ENCODE data around the gene AMER3. TPM values are rescaled to one million over a fixed set of nuclear protein-coding genes. Genes with fewer than 3 reads are reported as not detected.
A peak's percentile ranks its signal among the peaks of the same experiment; 100 is the strongest.

Gene AMER3
- total RNA-seq, 1 donor from 2014 or later, result not detected

- no peak for TF ChIP-seq CTCF (conservative IDR thresholded peaks at IDR 0.05; ENCODE audit: low read depth, low read length)
- DNase-seq (ENCODE audit: low read depth), result no peak
- peak overlapping the region; percentile 19 for H3K4me3 ChIP-seq (ENCODE audit: low read depth, low read length)
Observed at GRCh38 chr2:130756053-130756873, 923 bp downstream of the AMER3 start.

GRCh38 chr2:130756874-130757668, 1.7 kb downstream of the AMER3 start:
- no peak for TF ChIP-seq CTCF (conservative IDR thresholded peaks at IDR 0.05; ENCODE audit: low read depth, low read length)
- DNase-seq (ENCODE audit: low read depth), result no peak
- no peak overlapping the region for H3K4me3 ChIP-seq (ENCODE audit: low read depth, low read length)

- no peak for DNase-seq (ENCODE audit: low read depth)
- no peak overlapping the region for H3K4me3 ChIP-seq (ENCODE audit: low read depth, low read length)
- TF ChIP-seq CTCF (conservative IDR thresholded peaks at IDR 0.05; ENCODE audit: low read depth, low read length), result no peak
Observed at GRCh38 chr2:130759906-130760753, 4.8 kb downstream of the AMER3 start.

GRCh38 chr2:130760754-130761751, 5.7 kb downstream of the AMER3 start:
- no peak for TF ChIP-seq CTCF (conservative IDR thresholded peaks at IDR 0.05; ENCODE audit: low read depth, low read length)

GRCh38 chr2:130762031-130762909, 6.9 kb downstream of the AMER3 start:
- no peak for TF ChIP-seq CTCF (conservative IDR thresholded peaks at IDR 0.05; ENCODE audit: low read depth, low read length)
- no peak overlapping the region for H3K4me3 ChIP-seq (ENCODE audit: low read depth, low read length)
- no peak for DNase-seq (ENCODE audit: low read depth)

More at GRCh38 chr2:130760754-130761751, 5.7 kb downstream of the AMER3 start:
- no peak for DNase-seq (ENCODE audit: low read depth)
- no peak overlapping the region for H3K4me3 ChIP-seq (ENCODE audit: low read depth, low read length)
